Adrenal gland (tissue), 5 donors: Measurements from ENCODE around the gene CD247.
A peak's percentile ranks its signal among the peaks of the same experiment; 100 is the strongest.

Experiments
- CTCF ChIP-seq, 6 experiments: fragments of 450-650 bp in 4 of 6; fragments of 200-600 bp in 2 of 6; sonication (generic) in 1 of 6; IDR thresholded peaks; 1 replicate in 5 of 6; 2 replicates in 1 of 6; pipeline versions ENCODE4 v1.5.1 to v1.8.0; 2016 to 2021; ENCODE audit warnings: antibody characterized with exemption in 6 of 6, mild to moderate bottlenecking in 2 of 6, moderate library complexity in 1 of 6
- POLR2A ChIP-seq, 2 donors: fragments of 450-650 bp; IDR thresholded peaks; one replicate each; pipeline ENCODE4 v1.6.1; 2017; ENCODE audit warnings: antibody characterized with exemption in 2 of 2, mild to moderate bottlenecking in 2 of 2, moderate library complexity in 1 of 2
- donor health status: DM: no; HTN: no; CAD: no.

DNA sequence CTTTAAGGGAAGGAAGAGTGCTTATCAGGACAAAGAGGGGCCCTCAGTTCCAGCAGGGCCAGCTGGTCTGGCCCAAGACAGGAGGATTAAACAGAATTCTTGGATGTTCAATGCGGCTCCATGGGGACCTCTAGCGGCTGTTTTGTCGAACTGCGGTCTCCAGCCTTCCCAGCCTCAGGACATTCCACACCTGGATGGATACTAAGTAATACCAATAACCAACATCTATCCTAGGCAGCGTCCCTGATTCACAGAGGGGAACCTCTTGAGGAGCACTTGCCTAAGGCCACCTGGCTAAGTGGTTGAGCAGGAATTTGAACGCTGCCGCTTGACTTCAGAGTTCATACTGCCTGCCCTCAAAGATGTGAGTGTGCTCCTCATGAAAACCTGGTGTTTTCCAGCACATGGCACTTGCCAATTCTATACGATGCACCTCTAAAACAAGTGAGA, 15.5 kb upstream of the CD247 start:
- peak; percentile 70 to 91 (median 80) for TF ChIP-seq CTCF (IDR thresholded peaks at IDR 0.05)
- no peak for TF ChIP-seq POLR2A (IDR thresholded peaks at IDR 0.05)
